Measurements from ENCODE around the gene MT3. TPM values are rescaled to one million over a fixed set of nuclear protein-coding genes. Genes with fewer than 3 reads are reported as not detected.
A peak's percentile ranks its signal among the peaks of the same experiment; 100 is the strongest.

MT3 gene
- total and polyA plus RNA-seq, 2 of the 13 experiments (the other 11 are each of a cell fraction or from before 2014, with no cell fraction given) = not detected

DNA sequence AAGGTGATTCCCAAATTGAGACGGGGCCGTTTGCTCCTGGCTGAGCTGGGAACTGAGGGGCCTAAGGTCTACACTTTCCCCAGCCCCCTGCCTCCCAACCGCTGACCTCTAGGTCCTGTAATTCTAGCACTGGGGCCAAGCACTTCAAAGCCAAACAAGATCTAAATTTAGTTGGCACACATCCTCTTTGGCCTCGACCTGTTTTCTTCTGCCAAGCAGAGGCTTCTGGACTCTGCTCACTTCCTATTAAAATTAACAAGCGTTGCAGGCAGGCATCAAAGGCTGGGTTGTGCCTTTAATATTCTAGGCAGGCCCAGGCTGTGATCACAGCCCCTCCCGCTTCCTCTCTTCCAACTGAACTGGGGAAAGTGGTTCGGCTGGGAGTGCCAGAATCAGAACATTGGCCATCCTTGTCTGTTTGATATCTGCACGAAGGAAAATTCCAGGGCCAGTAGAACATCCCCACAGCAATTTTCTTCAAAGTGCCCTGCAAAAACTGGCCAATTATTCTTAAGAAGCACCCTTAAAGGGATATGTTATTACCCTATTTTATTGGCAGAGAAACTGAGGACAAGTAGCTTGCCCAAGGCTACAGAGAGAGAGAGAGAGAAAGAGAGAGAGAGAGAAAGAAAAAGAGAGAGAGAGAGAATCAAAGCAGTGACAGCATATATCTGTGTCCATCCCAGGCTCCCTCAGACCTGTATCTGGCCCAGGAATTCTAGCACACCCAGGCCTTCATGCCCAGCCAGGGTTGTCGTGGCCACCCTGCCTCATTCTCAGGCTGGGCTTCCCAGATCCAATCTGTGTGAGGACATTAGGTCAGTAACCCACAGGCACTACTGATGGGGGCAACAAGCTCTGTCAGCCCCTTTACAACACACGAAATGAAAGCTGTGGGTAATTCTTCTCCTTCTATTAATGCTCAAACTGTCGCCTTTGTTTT lies 37.3 kb upstream of the MT3 start (continued):
- peak; percentile 67 for TF ChIP-seq TEAD3 (CRISPR knock-in tag; optimal IDR thresholded peaks at IDR 0.05; ENCODE audit: borderline replicate concordance)
- TF ChIP-seq ATAD3A (CRISPR knock-in tag; IDR thresholded peaks at IDR 0.05) = no peak
- TF ChIP-seq ZNF749 (CRISPR knock-in tag; IDR thresholded peaks at IDR 0.05; ENCODE audit: borderline replicate concordance) = no peak
- TF ChIP-seq RXRB (CRISPR knock-in tag; IDR thresholded peaks at IDR 0.05; ENCODE audit: borderline replicate concordance) = peak; percentile 94
- TF ChIP-seq, protein P1, sequence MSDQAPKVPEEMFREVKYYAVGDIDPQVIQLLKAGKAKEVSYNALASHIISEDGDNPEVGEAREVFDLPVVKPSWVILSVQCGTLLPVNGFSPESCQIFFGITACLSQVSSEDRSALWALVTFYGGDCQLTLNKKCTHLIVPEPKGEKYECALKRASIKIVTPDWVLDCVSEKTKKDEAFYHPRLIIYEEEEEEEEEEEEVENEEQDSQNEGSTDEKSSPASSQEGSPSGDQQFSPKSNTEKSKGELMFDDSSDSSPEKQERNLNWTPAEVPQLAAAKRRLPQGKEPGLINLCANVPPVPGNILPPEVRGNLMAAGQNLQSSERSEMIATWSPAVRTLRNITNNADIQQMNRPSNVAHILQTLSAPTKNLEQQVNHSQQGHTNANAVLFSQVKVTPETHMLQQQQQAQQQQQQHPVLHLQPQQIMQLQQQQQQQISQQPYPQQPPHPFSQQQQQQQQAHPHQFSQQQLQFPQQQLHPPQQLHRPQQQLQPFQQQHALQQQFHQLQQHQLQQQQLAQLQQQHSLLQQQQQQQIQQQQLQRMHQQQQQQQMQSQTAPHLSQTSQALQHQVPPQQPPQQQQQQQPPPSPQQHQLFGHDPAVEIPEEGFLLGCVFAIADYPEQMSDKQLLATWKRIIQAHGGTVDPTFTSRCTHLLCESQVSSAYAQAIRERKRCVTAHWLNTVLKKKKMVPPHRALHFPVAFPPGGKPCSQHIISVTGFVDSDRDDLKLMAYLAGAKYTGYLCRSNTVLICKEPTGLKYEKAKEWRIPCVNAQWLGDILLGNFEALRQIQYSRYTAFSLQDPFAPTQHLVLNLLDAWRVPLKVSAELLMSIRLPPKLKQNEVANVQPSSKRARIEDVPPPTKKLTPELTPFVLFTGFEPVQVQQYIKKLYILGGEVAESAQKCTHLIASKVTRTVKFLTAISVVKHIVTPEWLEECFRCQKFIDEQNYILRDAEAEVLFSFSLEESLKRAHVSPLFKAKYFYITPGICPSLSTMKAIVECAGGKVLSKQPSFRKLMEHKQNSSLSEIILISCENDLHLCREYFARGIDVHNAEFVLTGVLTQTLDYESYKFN (CRISPR knock-in tag; conservative IDR thresholded peaks at IDR 0.05) = peak; percentile 99
- TF ChIP-seq, protein P2, sequence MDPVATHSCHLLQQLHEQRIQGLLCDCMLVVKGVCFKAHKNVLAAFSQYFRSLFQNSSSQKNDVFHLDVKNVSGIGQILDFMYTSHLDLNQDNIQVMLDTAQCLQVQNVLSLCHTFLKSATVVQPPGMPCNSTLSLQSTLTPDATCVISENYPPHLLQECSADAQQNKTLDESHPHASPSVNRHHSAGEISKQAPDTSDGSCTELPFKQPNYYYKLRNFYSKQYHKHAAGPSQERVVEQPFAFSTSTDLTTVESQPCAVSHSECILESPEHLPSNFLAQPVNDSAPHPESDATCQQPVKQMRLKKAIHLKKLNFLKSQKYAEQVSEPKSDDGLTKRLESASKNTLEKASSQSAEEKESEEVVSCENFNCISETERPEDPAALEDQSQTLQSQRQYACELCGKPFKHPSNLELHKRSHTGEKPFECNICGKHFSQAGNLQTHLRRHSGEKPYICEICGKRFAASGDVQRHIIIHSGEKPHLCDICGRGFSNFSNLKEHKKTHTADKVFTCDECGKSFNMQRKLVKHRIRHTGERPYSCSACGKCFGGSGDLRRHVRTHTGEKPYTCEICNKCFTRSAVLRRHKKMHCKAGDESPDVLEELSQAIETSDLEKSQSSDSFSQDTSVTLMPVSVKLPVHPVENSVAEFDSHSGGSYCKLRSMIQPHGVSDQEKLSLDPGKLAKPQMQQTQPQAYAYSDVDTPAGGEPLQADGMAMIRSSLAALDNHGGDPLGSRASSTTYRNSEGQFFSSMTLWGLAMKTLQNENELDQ (CRISPR knock-in tag; IDR thresholded peaks at IDR 0.05; ENCODE audit: borderline replicate concordance) = no peak
- TF ChIP-seq, protein P3, sequence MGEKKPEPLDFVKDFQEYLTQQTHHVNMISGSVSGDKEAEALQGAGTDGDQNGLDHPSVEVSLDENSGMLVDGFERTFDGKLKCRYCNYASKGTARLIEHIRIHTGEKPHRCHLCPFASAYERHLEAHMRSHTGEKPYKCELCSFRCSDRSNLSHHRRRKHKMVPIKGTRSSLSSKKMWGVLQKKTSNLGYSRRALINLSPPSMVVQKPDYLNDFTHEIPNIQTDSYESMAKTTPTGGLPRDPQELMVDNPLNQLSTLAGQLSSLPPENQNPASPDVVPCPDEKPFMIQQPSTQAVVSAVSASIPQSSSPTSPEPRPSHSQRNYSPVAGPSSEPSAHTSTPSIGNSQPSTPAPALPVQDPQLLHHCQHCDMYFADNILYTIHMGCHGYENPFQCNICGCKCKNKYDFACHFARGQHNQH (CRISPR knock-in tag; IDR thresholded peaks at IDR 0.05) = peak; percentile 90
- TF ChIP-seq ATF1 (CRISPR knock-in tag; IDR thresholded peaks at IDR 0.05) = no peak
- no peak for TF ChIP-seq ZNF83 (CRISPR knock-in tag; IDR thresholded peaks at IDR 0.05; ENCODE audit: borderline replicate concordance)
- TF ChIP-seq, protein P4, sequence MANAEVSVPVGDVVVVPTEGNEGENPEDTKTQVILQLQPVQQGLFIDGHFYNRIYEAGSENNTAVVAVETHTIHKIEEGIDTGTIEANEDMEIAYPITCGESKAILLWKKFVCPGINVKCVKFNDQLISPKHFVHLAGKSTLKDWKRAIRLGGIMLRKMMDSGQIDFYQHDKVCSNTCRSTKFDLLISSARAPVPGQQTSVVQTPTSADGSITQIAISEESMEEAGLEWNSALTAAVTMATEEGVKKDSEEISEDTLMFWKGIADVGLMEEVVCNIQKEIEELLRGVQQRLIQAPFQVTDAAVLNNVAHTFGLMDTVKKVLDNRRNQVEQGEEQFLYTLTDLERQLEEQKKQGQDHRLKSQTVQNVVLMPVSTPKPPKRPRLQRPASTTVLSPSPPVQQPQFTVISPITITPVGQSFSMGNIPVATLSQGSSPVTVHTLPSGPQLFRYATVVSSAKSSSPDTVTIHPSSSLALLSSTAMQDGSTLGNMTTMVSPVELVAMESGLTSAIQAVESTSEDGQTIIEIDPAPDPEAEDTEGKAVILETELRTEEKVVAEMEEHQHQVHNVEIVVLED (CRISPR knock-in tag; IDR thresholded peaks at IDR 0.05; ENCODE audit: borderline replicate concordance) = no peak; the same call in 1 of the 2 replicates
- no peak for TF ChIP-seq ZNF660 (CRISPR knock-in tag; IDR thresholded peaks at IDR 0.05; ENCODE audit: borderline replicate concordance, low read depth)
- TF ChIP-seq, protein P5, sequence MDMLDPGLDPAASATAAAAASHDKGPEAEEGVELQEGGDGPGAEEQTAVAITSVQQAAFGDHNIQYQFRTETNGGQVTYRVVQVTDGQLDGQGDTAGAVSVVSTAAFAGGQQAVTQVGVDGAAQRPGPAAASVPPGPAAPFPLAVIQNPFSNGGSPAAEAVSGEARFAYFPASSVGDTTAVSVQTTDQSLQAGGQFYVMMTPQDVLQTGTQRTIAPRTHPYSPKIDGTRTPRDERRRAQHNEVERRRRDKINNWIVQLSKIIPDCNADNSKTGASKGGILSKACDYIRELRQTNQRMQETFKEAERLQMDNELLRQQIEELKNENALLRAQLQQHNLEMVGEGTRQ (IDR thresholded peaks at IDR 0.05; ENCODE audit: low read depth, low read length) = no peak
- TF ChIP-seq, protein P5 (CRISPR knock-in tag; IDR thresholded peaks at IDR 0.05; ENCODE audit: borderline replicate concordance) = no peak
- TF ChIP-seq, protein P6, sequence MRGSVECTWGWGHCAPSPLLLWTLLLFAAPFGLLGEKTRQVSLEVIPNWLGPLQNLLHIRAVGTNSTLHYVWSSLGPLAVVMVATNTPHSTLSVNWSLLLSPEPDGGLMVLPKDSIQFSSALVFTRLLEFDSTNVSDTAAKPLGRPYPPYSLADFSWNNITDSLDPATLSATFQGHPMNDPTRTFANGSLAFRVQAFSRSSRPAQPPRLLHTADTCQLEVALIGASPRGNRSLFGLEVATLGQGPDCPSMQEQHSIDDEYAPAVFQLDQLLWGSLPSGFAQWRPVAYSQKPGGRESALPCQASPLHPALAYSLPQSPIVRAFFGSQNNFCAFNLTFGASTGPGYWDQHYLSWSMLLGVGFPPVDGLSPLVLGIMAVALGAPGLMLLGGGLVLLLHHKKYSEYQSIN (CRISPR knock-in tag; IDR thresholded peaks at IDR 0.05; ENCODE audit: borderline replicate concordance) = no peak
- TF ChIP-seq ZNF20 (CRISPR knock-in tag; IDR thresholded peaks at IDR 0.05) = no peak

Measured in HepG2 (cell line).